HCT116 (cell line): Measurements from ENCODE around the gene RAPH1. TPM values are rescaled to one million over a fixed set of nuclear protein-coding genes. Genes with fewer than 3 reads are reported as not detected.

Source experiments
- ATAC-seq: fragments of 200-7000 bp; cut with Tn5 transposase; 2 replicates; pipeline ENCODE4 v1.9.1; 2020; ENCODE audit warnings: mild to moderate bottlenecking, moderate library complexity
- BruUV-seq: library from RNA; stranded (reverse); fragments of 400-500 nt; replicated peaks from 2 replicates; lab custom pipeline; 2021; lab: Mats Ljungman, UMichigan
- CTCF ChIA-PET: fragments of 300-600 bp; sonication (Branson Sonifier 250); formaldehyde crosslinking; loops from one replicate; lab custom pipeline; 2021; ENCODE audit warnings: antibody characterized with exemption; lab: Charles Lee
- POLR2A ChIA-PET: fragments of 300-600, 350-600 bp; sonication (Branson Sonifier 250); formaldehyde crosslinking; loops from one replicate; lab custom pipeline; 2021; ENCODE audit warnings: antibody characterized with exemption; lab: Charles Lee
- RAD21 ChIA-PET, 2 experiments: fragments of 300-600 bp; sonication (Branson Sonifier 250); formaldehyde crosslinking; loops; one replicate each; lab custom pipeline; 2023; ENCODE audit warnings: low total read pairs in 2 of 2; ENCODE audit not compliant: uncharacterized antibody in 2 of 2, unreplicated experiment in 2 of 2, low non-redundant PET in 1 of 2; lab: Charles Lee
- DNase-seq: peaks from one replicate; pipeline ENCODE4 v3.0.0-alpha.2; 2010; ENCODE audit warnings: low read depth, low spot score
- H2AFZ ChIP-seq: fragments of 200-600 bp; shearing (Covaris generic), sonication (generic); 2 replicates; pipeline ENCODE4 v1.6.1; 2017; ENCODE audit warnings: low read depth, mixed run types, mixed read lengths, antibody characterized with exemption, low read length; ENCODE audit not compliant: poor library complexity, severe bottlenecking
- H3K27ac ChIP-seq: 2 replicates; pipeline ENCODE4 v1.5.1; 2012; ENCODE audit warnings: low read depth, low read length
- H3K27me3 ChIP-seq: fragments of 200-600 bp; sonication (generic); 2 replicates; pipeline ENCODE4 v1.6.1; 2016; ENCODE audit warnings: mixed run types, low read length, mixed read lengths; ENCODE audit not compliant: insufficient read depth
- H3K36me3 ChIP-seq, 2 experiments: fragments of 200-500 bp in 1 of 2; fragments of 200-600 bp in 1 of 2; sonication (Bioruptor generic) in 1 of 2; sonication (generic) in 1 of 2; 2 replicates each; pipeline versions ENCODE4 v1.5.1 to v1.6.1; 2014 to 2016; ENCODE audit warnings: low read length in 2 of 2, inconsistent platforms in 1 of 2, mixed read lengths in 1 of 2, mixed run types in 1 of 2; ENCODE audit not compliant: insufficient read depth in 2 of 2, control insufficient read depth in 1 of 2
- H3K4me1 ChIP-seq, 2 experiments: fragments of 200-600 bp in 1 of 2; sonication (generic) in 1 of 2; 2 replicates each; pipeline versions ENCODE4 v1.5.1 to v1.6.1; 2012 to 2017; ENCODE audit warnings: low read length in 2 of 2, inconsistent platforms in 1 of 2, mild to moderate bottlenecking in 1 of 2, mixed read lengths in 1 of 2, mixed run types in 1 of 2, moderate library complexity in 1 of 2; ENCODE audit not compliant: insufficient read depth in 2 of 2, control insufficient read depth in 1 of 2
- H3K4me2 ChIP-seq: fragments of 200-600 bp; sonication (generic); 2 replicates; pipeline ENCODE4 v1.6.1; 2017; ENCODE audit warnings: mixed run types, low read length, mixed read lengths
- H3K4me3 ChIP-seq, 2 experiments: fragments of 200-600 bp in 1 of 2; sonication (generic) in 1 of 2; replicated peaks in 1 of 2; 2 replicates each; pipeline ENCODE4 v1.5.1; 2011 to 2016; ENCODE audit warnings: low read length in 2 of 2, control low read depth in 1 of 2, low read depth in 1 of 2, mild to moderate bottlenecking in 1 of 2, mixed read lengths in 1 of 2, mixed run types in 1 of 2
- H3K79me2 ChIP-seq: fragments of 200-600 bp; sonication (generic); 2 replicates; pipeline ENCODE4 v1.6.1; 2017; ENCODE audit warnings: mild to moderate bottlenecking, mixed run types, low read length, moderate library complexity, mixed read lengths; ENCODE audit not compliant: insufficient read depth
- H3K9ac ChIP-seq: fragments of 200-600 bp; sonication (generic); 2 replicates; pipeline ENCODE4 v1.6.1; 2016; ENCODE audit warnings: low read length, mixed read lengths
- H3K9me2 ChIP-seq: fragments of 200-600 bp; sonication (generic), shearing (Covaris generic); 2 replicates; pipeline ENCODE4 v1.6.1; 2017; ENCODE audit warnings: mixed run types, mild to moderate bottlenecking, moderate library complexity; ENCODE audit not compliant: insufficient read depth
- H3K9me3 ChIP-seq, 2 experiments: fragments of 200-500 bp in 1 of 2; fragments of 200-600 bp in 1 of 2; sonication (Bioruptor generic) in 1 of 2; sonication (generic) in 1 of 2; 2 replicates each; pipeline ENCODE4 v1.6.1; 2014 to 2017; ENCODE audit warnings: low read length in 2 of 2, mixed read lengths in 2 of 2, inconsistent platforms in 1 of 2, low read depth in 1 of 2, mild to moderate bottlenecking in 1 of 2, mixed run types in 1 of 2, moderate library complexity in 1 of 2; ENCODE audit not compliant: control insufficient read depth in 1 of 2, insufficient read depth in 1 of 2
- H4K20me1 ChIP-seq: fragments of 200-600 bp; sonication (generic), shearing (Covaris generic); 2 replicates; pipeline ENCODE4 v1.6.1; 2017; ENCODE audit warnings: mixed run types, mild to moderate bottlenecking, moderate library complexity; ENCODE audit not compliant: insufficient read depth
- CEBPB ChIP-seq: IDR thresholded peaks from 2 replicates; pipeline ENCODE4 v1.6.1; 2012; ENCODE audit warnings: low read depth
- EGR1 ChIP-seq: IDR thresholded peaks from 2 replicates; pipeline ENCODE4 v1.6.1; 2012; ENCODE audit warnings: low read depth
- ELF1 ChIP-seq: IDR thresholded peaks from 2 replicates; pipeline ENCODE4 v1.6.1; 2012; ENCODE audit warnings: low read depth, borderline replicate concordance
- EZH2 ChIP-seq: fragments of 200-600 bp; sonication (generic); IDR thresholded peaks from 2 replicates; pipeline ENCODE4 v1.6.1; 2017; ENCODE audit warnings: antibody characterized with exemption, mixed run types
- EZH2phosphoT487 ChIP-seq: fragments of 200-600 bp; IDR thresholded peaks from 2 replicates; pipeline ENCODE4 v1.6.1; 2018; ENCODE audit warnings: antibody characterized with exemption, borderline replicate concordance
- JUND ChIP-seq: IDR thresholded peaks from 2 replicates; pipeline ENCODE4 v1.6.1; 2012
- POLR2A ChIP-seq: IDR thresholded peaks from 2 replicates; pipeline ENCODE4 v1.7.0; 2011; ENCODE audit warnings: borderline replicate concordance; ENCODE audit not compliant: insufficient read depth, insufficient read length; ENCODE audit errors: extremely low read depth
- POLR2AphosphoS5 ChIP-seq: IDR thresholded peaks from 2 replicates; pipeline ENCODE4 v1.6.1; 2011; ENCODE audit warnings: mild to moderate bottlenecking, low read depth, low read length, moderate library complexity
- RAD21 ChIP-seq: IDR thresholded peaks from 2 replicates; pipeline ENCODE4 v1.6.1; 2012; ENCODE audit warnings: low read depth, mild to moderate bottlenecking
- REST ChIP-seq: IDR thresholded peaks from 2 replicates; pipeline ENCODE4 v1.6.1; 2012; ENCODE audit warnings: low read depth
- SIN3A ChIP-seq: IDR thresholded peaks from 2 replicates; pipeline ENCODE4 v1.6.1; 2012; ENCODE audit warnings: low read depth
- SP1 ChIP-seq: IDR thresholded peaks from 2 replicates; pipeline ENCODE4 v1.6.1; 2012; ENCODE audit warnings: low read depth
- SRF ChIP-seq: IDR thresholded peaks from 2 replicates; pipeline ENCODE4 v1.6.1; 2012; ENCODE audit warnings: low read depth
- TCF7L2 ChIP-seq: IDR thresholded peaks from 2 replicates; pipeline ENCODE4 v1.7.0; 2011; ENCODE audit warnings: borderline replicate concordance, inconsistent platforms; ENCODE audit not compliant: insufficient read depth, insufficient read length; ENCODE audit errors: extremely low read depth
- YY1 ChIP-seq: IDR thresholded peaks from 2 replicates; pipeline ENCODE4 v1.6.1; 2011; ENCODE audit warnings: low read length, low read depth, moderate library complexity, mild to moderate bottlenecking; ENCODE audit not compliant: insufficient replicate concordance; ENCODE audit errors: extremely low read depth
- ZBTB33 ChIP-seq: IDR thresholded peaks from 2 replicates; pipeline ENCODE4 v1.6.1; 2011; ENCODE audit warnings: mild to moderate bottlenecking, low read length, moderate library complexity; ENCODE audit not compliant: insufficient replicate concordance; ENCODE audit errors: extremely low read depth
- ZFX ChIP-seq: fragments of 450-650 bp; IDR thresholded peaks from 2 replicates; pipeline ENCODE4 v1.6.1; 2017
- intact Hi-C: fragments of 100-400 bp; cut with micrococcal nuclease; formaldehyde crosslinking; loops from 2 replicates; pipeline ENCODE4 v1.10.0; 2022
- total RNA-seq: library from RNA; stranded (reverse); gene quantifications from one replicate; pipeline ENCODE4 v1.2.1, GENCODE V29; 2021; ENCODE audit not compliant: unreplicated experiment
- TF ChIP-seq, protein P1 (sequence below): IDR thresholded peaks from 2 replicates; pipeline ENCODE4 v1.6.1; 2012

Gene RAPH1
- total RNA-seq, 1 experiment from 2014 or later, result 22.3 TPM

DNA sequence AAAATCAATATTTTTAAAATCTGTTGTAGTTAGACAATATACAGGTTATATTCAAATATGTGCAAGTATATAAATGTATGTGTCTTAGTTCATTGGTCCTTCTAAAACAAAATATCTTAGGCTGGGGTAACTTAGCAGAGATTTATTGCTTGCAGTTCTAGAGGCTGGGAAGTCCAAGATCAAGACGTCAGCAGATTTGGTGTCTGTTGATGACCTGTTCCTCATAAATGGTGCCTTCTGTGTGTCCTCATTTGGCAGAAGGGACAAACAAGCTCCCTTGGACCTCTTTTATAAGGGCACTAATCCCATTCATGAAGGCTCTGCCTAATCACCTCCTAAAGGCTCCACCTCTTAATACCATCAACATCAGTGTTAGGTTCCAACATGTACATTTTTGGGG is 175.7 kb downstream of the RAPH1 start:
- TF ChIP-seq POLR2AphosphoS5, result no peak
- no peak for TF ChIP-seq JUND
- TF ChIP-seq EZH2phosphoT487, result no peak
- TF ChIP-seq, protein P1, sequence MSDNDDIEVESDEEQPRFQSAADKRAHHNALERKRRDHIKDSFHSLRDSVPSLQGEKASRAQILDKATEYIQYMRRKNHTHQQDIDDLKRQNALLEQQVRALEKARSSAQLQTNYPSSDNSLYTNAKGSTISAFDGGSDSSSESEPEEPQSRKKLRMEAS, result no peak
- no peak for TF ChIP-seq SP1
- TF ChIP-seq ELF1, result no peak
- TF ChIP-seq YY1, result no peak
- TF ChIP-seq ZBTB33, result no peak
- TF ChIP-seq POLR2A, result no peak
- TF ChIP-seq EZH2, result no peak
- TF ChIP-seq REST, result no peak
- TF ChIP-seq RAD21, result no peak
- TF ChIP-seq EGR1, result no peak
- TF ChIP-seq ZFX, result no peak
- no peak for TF ChIP-seq TCF7L2
- no peak for TF ChIP-seq CEBPB
- TF ChIP-seq SIN3A, result no peak
- no peak for TF ChIP-seq SRF
- Histone ChIP-seq H3K4me1 (no peaks in the 10 kb centered on the region), H3K9me2 (no peaks in the 10 kb centered on the region), H3K36me3 (peaks cover 0 to 2% of the 10 kb centered on the region in 2 experiments; a peak in 1 of 4 replicates), H3K9ac (no peak overlapping the region), H3K79me2 (peaks cover 63% of the 10 kb centered on the region), H3K9me3 (no peaks in the 10 kb centered on the region; a peak in 1 of 4 replicates), H2AFZ (no peak overlapping the region), H4K20me1 (no peaks in the 10 kb centered on the region), H3K4me2 (no peak overlapping the region), H3K27ac (no peak overlapping the region), H3K27me3 (no peaks in the 10 kb centered on the region), H3K4me3 (no peak overlapping the region)
- intact Hi-C loops, result no loop called here
- DNase-seq (no peak), ATAC-seq (no peak)
- ChIA-PET POLR2A (no interaction called here), CTCF (no interaction called here), RAD21 (no interaction called here)
- no TSS peak for BruUV-seq
